A549 (cell line): ENCODE measurements around the gene GPX5.

Source experiments
- EP300 ChIP-seq, 2 experiments: fragments of >200 bp; sonication (Bioruptor Twin); formaldehyde crosslinking; IDR thresholded peaks; 2 replicates in 1 of 2; 3 replicates in 1 of 2; pipeline ENCODE4 v1.6.1; 2016 to 2017
- JUN ChIP-seq, 2 experiments: fragments of >200 bp; sonication (Bioruptor Twin); formaldehyde crosslinking; IDR thresholded peaks; 2 replicates in 1 of 2; 3 replicates in 1 of 2; pipeline ENCODE4 v1.6.1; 2016 to 2017
- POLR2A ChIP-seq: IDR thresholded peaks from 2 replicates; pipeline ENCODE4 v1.6.1; 2012; ENCODE audit warnings: mild to moderate bottlenecking, low read length
- RAD21 ChIP-seq, 2 experiments: fragments of >200 bp in 1 of 2; sonication (Bioruptor Twin) in 1 of 2; formaldehyde crosslinking in 1 of 2; IDR thresholded peaks in 1 of 2; conservative IDR thresholded peaks in 1 of 2; 2 replicates in 1 of 2; 3 replicates in 1 of 2; pipeline ENCODE4 v1.6.1; 2012 to 2018; ENCODE audit warnings: inconsistent platforms in 1 of 2
- SREBF2 ChIP-seq: fragments of 450-650 bp; IDR thresholded peaks from 2 replicates; pipeline ENCODE4 v1.6.1; 2014; ENCODE audit warnings: mild to moderate bottlenecking, moderate library complexity
- ZC3H11A ChIP-seq: fragments of 450-650 bp; IDR thresholded peaks from 2 replicates; pipeline ENCODE4 v1.6.1; 2014; ENCODE audit warnings: antibody characterized with exemption, mild to moderate bottlenecking
- TF ChIP-seq, protein P1 (sequence below): fragments of >200 bp; sonication (Bioruptor Twin); formaldehyde crosslinking; IDR thresholded peaks from 3 replicates; pipeline ENCODE4 v1.5.1; 2016

- TF ChIP-seq ZC3H11A = no peak
- TF ChIP-seq, protein P1, sequence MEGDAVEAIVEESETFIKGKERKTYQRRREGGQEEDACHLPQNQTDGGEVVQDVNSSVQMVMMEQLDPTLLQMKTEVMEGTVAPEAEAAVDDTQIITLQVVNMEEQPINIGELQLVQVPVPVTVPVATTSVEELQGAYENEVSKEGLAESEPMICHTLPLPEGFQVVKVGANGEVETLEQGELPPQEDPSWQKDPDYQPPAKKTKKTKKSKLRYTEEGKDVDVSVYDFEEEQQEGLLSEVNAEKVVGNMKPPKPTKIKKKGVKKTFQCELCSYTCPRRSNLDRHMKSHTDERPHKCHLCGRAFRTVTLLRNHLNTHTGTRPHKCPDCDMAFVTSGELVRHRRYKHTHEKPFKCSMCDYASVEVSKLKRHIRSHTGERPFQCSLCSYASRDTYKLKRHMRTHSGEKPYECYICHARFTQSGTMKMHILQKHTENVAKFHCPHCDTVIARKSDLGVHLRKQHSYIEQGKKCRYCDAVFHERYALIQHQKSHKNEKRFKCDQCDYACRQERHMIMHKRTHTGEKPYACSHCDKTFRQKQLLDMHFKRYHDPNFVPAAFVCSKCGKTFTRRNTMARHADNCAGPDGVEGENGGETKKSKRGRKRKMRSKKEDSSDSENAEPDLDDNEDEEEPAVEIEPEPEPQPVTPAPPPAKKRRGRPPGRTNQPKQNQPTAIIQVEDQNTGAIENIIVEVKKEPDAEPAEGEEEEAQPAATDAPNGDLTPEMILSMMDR = no peak
- no peak for TF ChIP-seq EP300 (IDR thresholded peaks at IDR 0.05)
- TF ChIP-seq RAD21 (conservative IDR thresholded peaks at IDR 0.05 in 1 of 2, IDR thresholded peaks at IDR 0.05 in 1 of 2) = no peak
- TF ChIP-seq SREBF2 = no peak
- TF ChIP-seq JUN (IDR thresholded peaks at IDR 0.05) = no peak
- no peak for TF ChIP-seq POLR2A
Measured at GRCh38 chr6:28522594-28523240, 3.0 kb upstream of the GPX5 start.
